ENCODE results near the gene OR5K3.

GRCh38 chr3:98359993-98360675 is 30.3 kb upstream of the OR5K3 start:
- TF ChIP-seq REST (IDR thresholded peaks at IDR 0.05; ENCODE audit: insufficient read depth in 1 of 2, low read depth in 2 of 2, low read length in 1 of 2) = no peak
- TF ChIP-seq CTCF (IDR thresholded peaks at IDR 0.05) = no peak
- TF ChIP-seq POLR2AphosphoS5 (IDR thresholded peaks at IDR 0.05; ENCODE audit: low read depth, low read length) = no peak
- no peak for TF ChIP-seq TCF7L2 (IDR thresholded peaks at IDR 0.05; ENCODE audit: low read depth, low read length)

Measured in Panc1 (cell line).